ENCODE measurements around the gene ETFBKMT. TPM values are rescaled to one million over a fixed set of nuclear protein-coding genes. Genes with fewer than 3 reads are reported as not detected.

ETFBKMT gene
- polyA plus RNA-seq, 3 donors: 0.67 to 2.2 (median 1.5) TPM

GRCh38 chr12:31633464-31633863 is 26.0 kb upstream of the ETFBKMT start:
- Mint-ChIP-seq H3K36me3 (no peaks in the 10 kb centered on the region), H3K27me3 (ENCODE audit: low read depth in 3 of 3) (peaks cover 0 to 4% (median 3%) of the 10 kb centered on the region in 3 donors), H3K27ac (no peak overlapping the region), H3K4me1 (peaks cover 29% of the 10 kb centered on the region), H3K4me3 (no peak overlapping the region), H3K9me3 (peaks cover 0 to 2% (median 0%) of the 10 kb centered on the region in 7 donors)
- Histone ChIP-seq H3K4me3 (replicated peaks in 1 of 3; ENCODE audit: low read depth in 2 of 3, low read length in 3 of 3) (no peak overlapping the region), H4K20me1 (ENCODE audit: insufficient read depth, low read length) (no peaks in the 10 kb centered on the region), H3K4me1 (ENCODE audit: control insufficient read depth in 1 of 2, insufficient read depth in 2 of 2, low read length in 2 of 2) (peaks cover 23% of the 10 kb centered on the region in 2 donors), H3K36me3 (replicated peaks in 1 of 2; ENCODE audit: control insufficient read depth in 1 of 2, insufficient read depth in 2 of 2, low read length in 2 of 2) (no peaks in the 10 kb centered on the region), H3K79me2 (ENCODE audit: insufficient read depth, low read length) (no peaks in the 10 kb centered on the region), H3K27me3 (ENCODE audit: control insufficient read depth in 2 of 2, insufficient read depth in 2 of 2, low read length in 2 of 2) (no peaks in the 10 kb centered on the region), H3K9ac (ENCODE audit: insufficient read depth, low read length, poor library complexity, severe bottlenecking) (no peak overlapping the region), H3K4me2 (replicated peaks; ENCODE audit: extremely low read depth, low read length, poor library complexity, severe bottlenecking) (no peak overlapping the region), H3K27ac (ENCODE audit: low read depth in 1 of 2, low read length in 2 of 2) (no peak overlapping the region), H2AFZ (ENCODE audit: insufficient read depth, low read depth, low read length, poor library complexity, severe bottlenecking) (no peak overlapping the region), H3K9me3 (replicated peaks in 1 of 2; ENCODE audit: control insufficient read depth in 1 of 2, insufficient read depth in 1 of 2, low read length in 2 of 2) (no peaks in the 10 kb centered on the region)
- TF ChIP-seq CTCF (IDR thresholded peaks at IDR 0.05): no peak
- DNase-seq: no peak
- intact Hi-C loops (cut with micrococcal nuclease): no loop called here
- whole genome bisulfite sequencing (ENCODE audit: insufficient coverage): no CpG with 5 or more reads among the region's 4 CpGs

DNA sequence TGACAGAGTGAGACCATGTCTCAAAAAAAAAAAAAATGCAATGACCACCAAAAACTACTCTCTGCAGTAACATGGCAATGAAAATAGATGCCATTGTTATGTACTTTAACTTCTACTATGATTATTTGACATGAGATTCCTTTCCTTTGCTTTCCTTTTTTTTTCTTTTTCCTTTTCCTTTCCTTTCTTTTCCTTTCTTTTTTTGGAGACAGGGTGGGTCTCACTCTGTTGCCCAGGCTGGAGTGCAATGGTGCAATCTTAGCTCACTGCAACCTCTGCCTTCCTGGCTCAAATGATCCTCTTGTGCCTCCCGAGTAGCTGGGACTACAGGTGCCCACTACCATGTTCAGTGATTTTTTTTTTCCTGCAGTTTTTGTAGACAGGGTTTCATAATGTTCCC is 24.9 kb upstream of the ETFBKMT start:
- H3K4me3 ChIP-seq (replicated peaks in 1 of 3; ENCODE audit: low read depth in 2 of 3, low read length in 3 of 3): no peak overlapping the region
- H3K27me3 Mint-ChIP-seq (ENCODE audit: low read depth in 3 of 3): peaks cover 1 to 3% (median 2%) of the 10 kb centered on the region in 3 donors
- no peak overlapping the region for H3K4me2 ChIP-seq (replicated peaks; ENCODE audit: extremely low read depth, low read length, poor library complexity, severe bottlenecking)
- H2AFZ ChIP-seq (ENCODE audit: insufficient read depth, low read depth, low read length, poor library complexity, severe bottlenecking): no peak overlapping the region
- no peaks in the 10 kb centered on the region for H3K79me2 ChIP-seq (ENCODE audit: insufficient read depth, low read length)
- peak overlapping the region in 1 of 2 donors; percentile 1 for H3K4me3 Mint-ChIP-seq
- no peaks in the 10 kb centered on the region for H4K20me1 ChIP-seq (ENCODE audit: insufficient read depth, low read length)
- peak overlapping the region in 2 of 7 donors; percentile 1 to 23 for H3K27ac Mint-ChIP-seq
- no peaks in the 10 kb centered on the region for H3K36me3 Mint-ChIP-seq
- H3K36me3 ChIP-seq (replicated peaks in 1 of 2; ENCODE audit: control insufficient read depth in 1 of 2, insufficient read depth in 2 of 2, low read length in 2 of 2): no peaks in the 10 kb centered on the region
- no peak overlapping the region for H3K9ac ChIP-seq (ENCODE audit: insufficient read depth, low read length, poor library complexity, severe bottlenecking)
- H3K9me3 ChIP-seq (replicated peaks in 1 of 2; ENCODE audit: control insufficient read depth in 1 of 2, insufficient read depth in 1 of 2, low read length in 2 of 2): no peaks in the 10 kb centered on the region
- TF ChIP-seq CTCF (IDR thresholded peaks at IDR 0.05): no peak
- H3K4me1 Mint-ChIP-seq: peaks cover 29% of the 10 kb centered on the region
- H3K9me3 Mint-ChIP-seq: peaks cover 0 to 2% (median 0%) of the 10 kb centered on the region in 7 donors
- DNase-seq: no peak
- no peaks in the 10 kb centered on the region for H3K27me3 ChIP-seq (ENCODE audit: control insufficient read depth in 2 of 2, insufficient read depth in 2 of 2, low read length in 2 of 2)
- peaks cover 23% of the 10 kb centered on the region in 2 donors for H3K4me1 ChIP-seq (ENCODE audit: control insufficient read depth in 1 of 2, insufficient read depth in 2 of 2, low read length in 2 of 2)
- H3K27ac ChIP-seq (ENCODE audit: low read depth in 1 of 2, low read length in 2 of 2): no peak overlapping the region
- WGBS (ENCODE audit: insufficient coverage): no CpG with 5 or more reads among the region's 1 CpG
- intact Hi-C loops (cut with micrococcal nuclease): loop anchor here in 1 of 2 donors (5.0 kb wide), 1 partner anchor 232 kb away; no protein-coding TSS in a partner anchor

Measured in CD14-positive monocyte (primary cell).